IMR-90 (cell line): Measurements from ENCODE around the gene ELFN1.

Source experiments
- POLR2A ChIP-seq: IDR thresholded peaks from 2 replicates; pipeline ENCODE4 v1.6.1; 2012; ENCODE audit warnings: mild to moderate bottlenecking, low read depth, low read length
- TF ChIP-seq, protein P1 (sequence below): conservative IDR thresholded peaks from 2 replicates; pipeline ENCODE4 v1.5.1; 2012; ENCODE audit warnings: mild to moderate bottlenecking, low read depth, low read length, improper control_type of control experiment

GRCh38 chr7:1770331-1770730 lies 100.3 kb downstream of the ELFN1 start:
- TF ChIP-seq, protein P1, sequence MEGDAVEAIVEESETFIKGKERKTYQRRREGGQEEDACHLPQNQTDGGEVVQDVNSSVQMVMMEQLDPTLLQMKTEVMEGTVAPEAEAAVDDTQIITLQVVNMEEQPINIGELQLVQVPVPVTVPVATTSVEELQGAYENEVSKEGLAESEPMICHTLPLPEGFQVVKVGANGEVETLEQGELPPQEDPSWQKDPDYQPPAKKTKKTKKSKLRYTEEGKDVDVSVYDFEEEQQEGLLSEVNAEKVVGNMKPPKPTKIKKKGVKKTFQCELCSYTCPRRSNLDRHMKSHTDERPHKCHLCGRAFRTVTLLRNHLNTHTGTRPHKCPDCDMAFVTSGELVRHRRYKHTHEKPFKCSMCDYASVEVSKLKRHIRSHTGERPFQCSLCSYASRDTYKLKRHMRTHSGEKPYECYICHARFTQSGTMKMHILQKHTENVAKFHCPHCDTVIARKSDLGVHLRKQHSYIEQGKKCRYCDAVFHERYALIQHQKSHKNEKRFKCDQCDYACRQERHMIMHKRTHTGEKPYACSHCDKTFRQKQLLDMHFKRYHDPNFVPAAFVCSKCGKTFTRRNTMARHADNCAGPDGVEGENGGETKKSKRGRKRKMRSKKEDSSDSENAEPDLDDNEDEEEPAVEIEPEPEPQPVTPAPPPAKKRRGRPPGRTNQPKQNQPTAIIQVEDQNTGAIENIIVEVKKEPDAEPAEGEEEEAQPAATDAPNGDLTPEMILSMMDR: no peak
- TF ChIP-seq POLR2A: no peak
